ENCODE measurements around the gene NDUFB3. TPM values are rescaled to one million over a fixed set of nuclear protein-coding genes. Genes with fewer than 3 reads are reported as not detected.
A peak's percentile ranks its signal among the peaks of the same experiment; 100 is the strongest.
"Not testable (repeated sequence)": the region's sequence is repeated elsewhere in the genome, so short reads cannot be mapped to it uniquely, and the experiment has no call there.

Gene NDUFB3
- total RNA-seq, 1 donor from 2014 or later: 38.8 TPM

GRCh38 chr2:201059961-201060755 lies 11.6 kb upstream of the NDUFB3 start:
- no peaks in the 10 kb centered on the region for H3K9me3 ChIP-seq
- H3K4me1 ChIP-seq: peaks cover 12% of the 10 kb centered on the region
- H3K36me3 ChIP-seq: no peaks in the 10 kb centered on the region
- H3K27me3 ChIP-seq: no peaks in the 10 kb centered on the region
- DNase-seq (ENCODE audit: extremely low spot score in 2 of 2): no peak
- intact Hi-C loops (cut with DNase I): no loop called here
- no peak overlapping the region for H3K4me3 ChIP-seq
- TF ChIP-seq, protein P1, sequence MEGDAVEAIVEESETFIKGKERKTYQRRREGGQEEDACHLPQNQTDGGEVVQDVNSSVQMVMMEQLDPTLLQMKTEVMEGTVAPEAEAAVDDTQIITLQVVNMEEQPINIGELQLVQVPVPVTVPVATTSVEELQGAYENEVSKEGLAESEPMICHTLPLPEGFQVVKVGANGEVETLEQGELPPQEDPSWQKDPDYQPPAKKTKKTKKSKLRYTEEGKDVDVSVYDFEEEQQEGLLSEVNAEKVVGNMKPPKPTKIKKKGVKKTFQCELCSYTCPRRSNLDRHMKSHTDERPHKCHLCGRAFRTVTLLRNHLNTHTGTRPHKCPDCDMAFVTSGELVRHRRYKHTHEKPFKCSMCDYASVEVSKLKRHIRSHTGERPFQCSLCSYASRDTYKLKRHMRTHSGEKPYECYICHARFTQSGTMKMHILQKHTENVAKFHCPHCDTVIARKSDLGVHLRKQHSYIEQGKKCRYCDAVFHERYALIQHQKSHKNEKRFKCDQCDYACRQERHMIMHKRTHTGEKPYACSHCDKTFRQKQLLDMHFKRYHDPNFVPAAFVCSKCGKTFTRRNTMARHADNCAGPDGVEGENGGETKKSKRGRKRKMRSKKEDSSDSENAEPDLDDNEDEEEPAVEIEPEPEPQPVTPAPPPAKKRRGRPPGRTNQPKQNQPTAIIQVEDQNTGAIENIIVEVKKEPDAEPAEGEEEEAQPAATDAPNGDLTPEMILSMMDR (IDR thresholded peaks at IDR 0.05): no peak
- no peak for TF ChIP-seq POLR2AphosphoS5 (IDR thresholded peaks at IDR 0.05; ENCODE audit: insufficient read depth in 1 of 2, low read depth in 1 of 2)
- TF ChIP-seq POLR2A (IDR thresholded peaks at IDR 0.05): no peak
- H3K27ac ChIP-seq: no peak overlapping the region

GRCh38 chr2:201063516-201063915 lies 8.3 kb upstream of the NDUFB3 start:
- H3K36me3 ChIP-seq; H3K4me3 ChIP-seq; H3K9me3 ChIP-seq; intact Hi-C loops (cut with DNase I); H3K27ac ChIP-seq; DNase-seq (ENCODE audit: extremely low spot score in 2 of 2); H3K27me3 ChIP-seq: not testable (repeated sequence)
- H3K4me1 ChIP-seq: peaks cover 17% of the 10 kb centered on the region

DNA sequence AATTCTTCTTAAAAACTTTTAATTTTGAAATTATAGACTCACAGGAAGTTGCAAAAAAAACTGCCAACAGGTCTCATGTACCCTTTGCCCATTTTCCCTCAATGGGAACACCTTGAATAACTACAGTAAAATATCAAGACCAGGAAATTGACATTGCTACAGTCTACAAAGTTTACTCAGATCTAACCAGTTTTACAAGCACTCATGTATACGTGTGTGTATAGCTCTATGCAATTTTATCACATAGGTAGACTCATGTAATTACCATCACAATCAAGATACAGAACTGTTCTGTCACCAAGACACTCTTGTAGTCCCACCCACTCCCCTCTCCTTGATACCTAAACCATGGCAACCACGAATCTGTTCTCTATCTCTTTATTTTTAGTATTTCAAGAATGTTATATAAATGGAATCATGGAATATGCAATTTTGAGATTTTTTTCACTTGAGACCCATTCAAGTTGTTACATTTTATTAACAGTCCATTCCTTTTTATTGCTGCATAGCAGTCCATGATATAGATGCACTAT lies 6.9 kb upstream of the NDUFB3 start:
- H3K4me3 ChIP-seq: no peak overlapping the region
- no peak overlapping the region for H3K27ac ChIP-seq
- H3K27me3 ChIP-seq: no peaks in the 10 kb centered on the region
- H3K36me3 ChIP-seq: no peaks in the 10 kb centered on the region
- no peak for DNase-seq (ENCODE audit: extremely low spot score in 2 of 2)
- no peaks in the 10 kb centered on the region for H3K9me3 ChIP-seq
- TF ChIP-seq, protein P1 (IDR thresholded peaks at IDR 0.05): no peak
- TF ChIP-seq POLR2A (IDR thresholded peaks at IDR 0.05) (no peak), POLR2AphosphoS5 (IDR thresholded peaks at IDR 0.05; ENCODE audit: insufficient read depth in 1 of 2, low read depth in 1 of 2) (no peak)
- H3K4me1 ChIP-seq: peaks cover 28% of the 10 kb centered on the region
- intact Hi-C loops (cut with DNase I): no loop called here

- TF ChIP-seq POLR2A (IDR thresholded peaks at IDR 0.05) (no peak), POLR2AphosphoS5 (IDR thresholded peaks at IDR 0.05; ENCODE audit: insufficient read depth in 1 of 2, low read depth in 1 of 2) (no peak)
- TF ChIP-seq, protein P1 (IDR thresholded peaks at IDR 0.05): no peak
- intact Hi-C loops (cut with DNase I): loop anchor here (5.0 to 10.0 kb wide), 2 partner anchors 106 to 169 kb away; partner anchors contain the start of gene ORC2
- Histone ChIP-seq H3K36me3 (no peaks in the 10 kb centered on the region), H3K27ac (peak overlapping the region; percentile 90), H3K4me3 (peak overlapping the region; percentile 83 to 94), H3K27me3 (no peaks in the 10 kb centered on the region), H3K9me3 (no peaks in the 10 kb centered on the region), H3K4me1 (peaks cover 44% of the 10 kb centered on the region)
- DNase-seq (ENCODE audit: extremely low spot score in 2 of 2): no peak
Measured at GRCh38 chr2:201070948-201071478, 788 bp upstream of the NDUFB3 start.

- H3K4me1 ChIP-seq: peaks cover 44% of the 10 kb centered on the region
- no peak for DNase-seq (ENCODE audit: extremely low spot score in 2 of 2)
- peak overlapping the region; percentile 90 for H3K27ac ChIP-seq
- TF ChIP-seq POLR2AphosphoS5 (IDR thresholded peaks at IDR 0.05; ENCODE audit: insufficient read depth in 1 of 2, low read depth in 1 of 2) (no peak), POLR2A (IDR thresholded peaks at IDR 0.05) (no peak)
- TF ChIP-seq, protein P1 (IDR thresholded peaks at IDR 0.05): no peak
- intact Hi-C loops (cut with DNase I): loop anchor here (5.0 to 10.0 kb wide), 2 partner anchors 107 to 170 kb away; partner anchors contain the start of gene ORC2
- H3K4me3 ChIP-seq: peak overlapping the region; percentile 83 to 94
- no peaks in the 10 kb centered on the region for H3K36me3 ChIP-seq
- H3K27me3 ChIP-seq: no peaks in the 10 kb centered on the region
- H3K9me3 ChIP-seq: no peaks in the 10 kb centered on the region
Measured at GRCh38 chr2:201072201-201072530, 365 bp downstream of the NDUFB3 start.

Data from vagina (tissue), 2 donors.